ENCODE results near the gene ZNF862.

Gene ZNF862

GRCh38 chr7:149856583-149856982, 18.4 kb downstream of the ZNF862 start:
- H3K79me2 ChIP-seq (ENCODE audit: insufficient read depth, low read length), result no peaks in the 10 kb centered on the region
- TF ChIP-seq EZH2phosphoT487 (IDR thresholded peaks at IDR 0.05; ENCODE audit: borderline replicate concordance) (no peak), CTCF (conservative IDR thresholded peaks at IDR 0.05; ENCODE audit: low read length) (no peak)
- H3K9me3 ChIP-seq (ENCODE audit: insufficient read depth, low read depth, low read length), result no peaks in the 10 kb centered on the region
- H3K4me3 ChIP-seq (ENCODE audit: low read length, poor library complexity, severe bottlenecking), result no peak overlapping the region
- H3K9ac ChIP-seq (ENCODE audit: low read depth, low read length, poor library complexity, severe bottlenecking), result no peak overlapping the region
- no peak overlapping the region for H2AFZ ChIP-seq (ENCODE audit: low read length)
- H3K4me1 ChIP-seq (ENCODE audit: insufficient read depth, low read length, poor library complexity, severe bottlenecking), result peaks cover 10% of the 10 kb centered on the region
- no peaks in the 10 kb centered on the region for H3K27me3 ChIP-seq (ENCODE audit: insufficient read depth, low read length, poor library complexity, severe bottlenecking)
- H4K20me1 ChIP-seq (ENCODE audit: insufficient read depth, low read length, poor library complexity, severe bottlenecking), result no peaks in the 10 kb centered on the region
- no peaks in the 10 kb centered on the region for H3K36me3 ChIP-seq (ENCODE audit: insufficient read depth, low read length)
- H3K9me2 ChIP-seq (replicated peaks; ENCODE audit: low read depth, low read length), result no peaks in the 10 kb centered on the region
- no peak overlapping the region for H3K4me2 ChIP-seq (ENCODE audit: low read depth, low read length, poor library complexity, severe bottlenecking)
- no peaks in the 10 kb centered on the region for H3F3A ChIP-seq (ENCODE audit: low read depth)

GRCh38 chr7:149859369-149859768, 21.2 kb downstream of the ZNF862 start:
- H4K20me1 ChIP-seq (ENCODE audit: insufficient read depth, low read length, poor library complexity, severe bottlenecking), result no peaks in the 10 kb centered on the region
- H3K4me1 ChIP-seq (ENCODE audit: insufficient read depth, low read length, poor library complexity, severe bottlenecking), result peaks cover 31% of the 10 kb centered on the region
- H3K36me3 ChIP-seq (ENCODE audit: insufficient read depth, low read length), result no peaks in the 10 kb centered on the region
- H2AFZ ChIP-seq (ENCODE audit: low read length), result no peak overlapping the region
- H3F3A ChIP-seq (ENCODE audit: low read depth), result no peaks in the 10 kb centered on the region
- H3K9ac ChIP-seq (ENCODE audit: low read depth, low read length, poor library complexity, severe bottlenecking), result no peak overlapping the region
- no peaks in the 10 kb centered on the region for H3K9me3 ChIP-seq (ENCODE audit: insufficient read depth, low read depth, low read length)
- H3K27me3 ChIP-seq (ENCODE audit: insufficient read depth, low read length, poor library complexity, severe bottlenecking), result no peaks in the 10 kb centered on the region
- H3K79me2 ChIP-seq (ENCODE audit: insufficient read depth, low read length), result no peaks in the 10 kb centered on the region
- TF ChIP-seq CTCF (conservative IDR thresholded peaks at IDR 0.05; ENCODE audit: low read length) (no peak), EZH2phosphoT487 (IDR thresholded peaks at IDR 0.05; ENCODE audit: borderline replicate concordance) (no peak)
- no peak overlapping the region for H3K4me2 ChIP-seq (ENCODE audit: low read depth, low read length, poor library complexity, severe bottlenecking)
- H3K9me2 ChIP-seq (replicated peaks; ENCODE audit: low read depth, low read length), result no peaks in the 10 kb centered on the region
- H3K4me3 ChIP-seq (ENCODE audit: low read length, poor library complexity, severe bottlenecking), result no peak overlapping the region

GRCh38 chr7:149859876-149860275, 21.7 kb downstream of the ZNF862 start:
- Histone ChIP-seq H3K9ac (ENCODE audit: low read depth, low read length, poor library complexity, severe bottlenecking) (no peak overlapping the region), H3K36me3 (ENCODE audit: insufficient read depth, low read length) (no peaks in the 10 kb centered on the region), H3K9me3 (ENCODE audit: insufficient read depth, low read depth, low read length) (no peaks in the 10 kb centered on the region), H2AFZ (ENCODE audit: low read length) (no peak overlapping the region), H3K27me3 (ENCODE audit: insufficient read depth, low read length, poor library complexity, severe bottlenecking) (no peaks in the 10 kb centered on the region), H4K20me1 (ENCODE audit: insufficient read depth, low read length, poor library complexity, severe bottlenecking) (no peaks in the 10 kb centered on the region), H3K79me2 (ENCODE audit: insufficient read depth, low read length) (no peaks in the 10 kb centered on the region), H3K4me3 (ENCODE audit: low read length, poor library complexity, severe bottlenecking) (no peak overlapping the region), H3K4me2 (ENCODE audit: low read depth, low read length, poor library complexity, severe bottlenecking) (no peak overlapping the region), H3F3A (ENCODE audit: low read depth) (no peaks in the 10 kb centered on the region), H3K9me2 (replicated peaks; ENCODE audit: low read depth, low read length) (no peaks in the 10 kb centered on the region), H3K4me1 (ENCODE audit: insufficient read depth, low read length, poor library complexity, severe bottlenecking) (peaks cover 36% of the 10 kb centered on the region)
- TF ChIP-seq CTCF (conservative IDR thresholded peaks at IDR 0.05; ENCODE audit: low read length), result no peak
- no peak for TF ChIP-seq EZH2phosphoT487 (IDR thresholded peaks at IDR 0.05; ENCODE audit: borderline replicate concordance)
